ENCODE results near the gene EHD3. TPM values are rescaled to one million over a fixed set of nuclear protein-coding genes. Genes with fewer than 3 reads are reported as not detected.

Gene EHD3
- total and polyA plus RNA-seq, 4 donors, result 7.2 to 20.2 (median 13.2) TPM

GRCh38 chr2:31200972-31201371 lies 33.0 kb upstream of the EHD3 start:
- Histone ChIP-seq H3K9me3 (ENCODE audit: control insufficient read depth in 4 of 4, low read length in 3 of 4) (no peaks in the 10 kb centered on the region), H3K36me3 (ENCODE audit: control insufficient read depth in 4 of 4, insufficient read depth in 3 of 4, low read depth in 1 of 4, low read length in 3 of 4) (no peaks in the 10 kb centered on the region), H3K9ac (ENCODE audit: low read depth in 1 of 2, low read length in 2 of 2) (no peak overlapping the region), H3K27ac (ENCODE audit: low read depth in 1 of 2, low read length in 2 of 2) (no peak overlapping the region), H3K27me3 (ENCODE audit: control insufficient read depth in 4 of 4, insufficient read depth in 4 of 4, low read length in 3 of 4) (no peaks in the 10 kb centered on the region), H3K4me3 (ENCODE audit: low read depth in 1 of 3, low read length in 3 of 3) (no peak overlapping the region), H3K4me1 (ENCODE audit: control insufficient read depth in 4 of 4, insufficient read depth in 4 of 4, low read length in 3 of 4) (no peaks in the 10 kb centered on the region)
- no peak for DNase-seq (ENCODE audit: low spot score)
- whole genome bisulfite sequencing, result 89% methylated on average over 9 of the region's 9 CpGs
- TF ChIP-seq RAD21 (IDR thresholded peaks at IDR 0.05) (no peak), SP1 (IDR thresholded peaks at IDR 0.05) (no peak), CTCF (IDR thresholded peaks at IDR 0.05; ENCODE audit: low read depth, low read length, missing input control) (no peak), REST (IDR thresholded peaks at IDR 0.05) (no peak), NR2F2 (IDR thresholded peaks at IDR 0.05) (no peak), JUND (IDR thresholded peaks at IDR 0.05) (no peak), HNF4G (IDR thresholded peaks at IDR 0.05) (no peak), MAX (IDR thresholded peaks at IDR 0.05) (no peak), FOXA2 (IDR thresholded peaks at IDR 0.05) (no peak), ZBTB33 (IDR thresholded peaks at IDR 0.05) (no peak)

- 84% methylated on average over 5 of the region's 5 CpGs for WGBS
These were observed 31.9 kb upstream of the EHD3 start for GRCh38 chr2:31202041-31202440.

More at GRCh38 chr2:31202041-31202440, 31.9 kb upstream of the EHD3 start:
- DNase-seq (ENCODE audit: low spot score), result no peak
- no peaks in the 10 kb centered on the region for H3K27me3 ChIP-seq (ENCODE audit: control insufficient read depth in 4 of 4, insufficient read depth in 4 of 4, low read length in 3 of 4)
- H3K4me3 ChIP-seq (ENCODE audit: low read depth in 1 of 3, low read length in 3 of 3), result no peak overlapping the region
- no peak overlapping the region for H3K27ac ChIP-seq (ENCODE audit: low read depth in 1 of 2, low read length in 2 of 2)
- H3K9me3 ChIP-seq (ENCODE audit: control insufficient read depth in 4 of 4, low read length in 3 of 4), result no peaks in the 10 kb centered on the region
- no peaks in the 10 kb centered on the region for H3K4me1 ChIP-seq (ENCODE audit: control insufficient read depth in 4 of 4, insufficient read depth in 4 of 4, low read length in 3 of 4)
- no peaks in the 10 kb centered on the region for H3K36me3 ChIP-seq (ENCODE audit: control insufficient read depth in 4 of 4, insufficient read depth in 3 of 4, low read depth in 1 of 4, low read length in 3 of 4)
- TF ChIP-seq FOXA2 (IDR thresholded peaks at IDR 0.05), result no peak
- TF ChIP-seq HNF4A (conservative IDR thresholded peaks at IDR 0.05), result no peak
- TF ChIP-seq GABPA (IDR thresholded peaks at IDR 0.05 in 1 of 2, conservative IDR thresholded peaks at IDR 0.05 in 1 of 2), result no peak
- no peak for TF ChIP-seq SP1 (IDR thresholded peaks at IDR 0.05)
- no peak for TF ChIP-seq EGR1 (IDR thresholded peaks at IDR 0.05; ENCODE audit: low read depth in 2 of 2)
- TF ChIP-seq HNF4G (IDR thresholded peaks at IDR 0.05), result no peak
- TF ChIP-seq NR2F2 (IDR thresholded peaks at IDR 0.05), result no peak
- TF ChIP-seq RAD21 (IDR thresholded peaks at IDR 0.05), result no peak
- no peak for TF ChIP-seq MAX (IDR thresholded peaks at IDR 0.05)
- no peak for TF ChIP-seq TAF1 (conservative IDR thresholded peaks at IDR 0.05)
- TF ChIP-seq REST (IDR thresholded peaks at IDR 0.05), result no peak
- no peak for TF ChIP-seq FOXA1 (IDR thresholded peaks at IDR 0.05)
- no peak for TF ChIP-seq ATF3 (IDR thresholded peaks at IDR 0.05)
- TF ChIP-seq JUND (IDR thresholded peaks at IDR 0.05), result no peak
- TF ChIP-seq ZBTB33 (IDR thresholded peaks at IDR 0.05), result no peak
- TF ChIP-seq RXRA (IDR thresholded peaks at IDR 0.05), result no peak
- no peak overlapping the region for H3K9ac ChIP-seq (ENCODE audit: low read depth in 1 of 2, low read length in 2 of 2)
